ENCODE data around the gene EIF2D. TPM values are rescaled to one million over a fixed set of nuclear protein-coding genes. Genes with fewer than 3 reads are reported as not detected.
A peak's percentile ranks its signal among the peaks of the same experiment; 100 is the strongest.

The EIF2D gene
- total and polyA plus RNA-seq, 2 of the 13 experiments (the other 11 are each of a cell fraction or from before 2014, with no cell fraction given) = 45.1 to 64.9 TPM

- TF ChIP-seq ZBTB46 (CRISPR knock-in tag; IDR thresholded peaks at IDR 0.05; ENCODE audit: borderline replicate concordance) (no peak), ZNF720 (CRISPR knock-in tag; IDR thresholded peaks at IDR 0.05) (no peak), SAFB2 (CRISPR knock-in tag; IDR thresholded peaks at IDR 0.05; ENCODE audit: borderline replicate concordance, low read depth) (no peak), ZBTB1 (CRISPR knock-in tag; IDR thresholded peaks at IDR 0.05; ENCODE audit: borderline replicate concordance) (no peak), ZBTB2 (CRISPR knock-in tag; IDR thresholded peaks at IDR 0.05; ENCODE audit: low read depth) (no peak), ZNF362 (CRISPR knock-in tag; IDR thresholded peaks at IDR 0.05; ENCODE audit: borderline replicate concordance) (no peak), ZBTB42 (CRISPR knock-in tag; IDR thresholded peaks at IDR 0.05) (no peak), HHEX (CRISPR knock-in tag; IDR thresholded peaks at IDR 0.05) (peak; percentile 98), RORA (CRISPR knock-in tag; IDR thresholded peaks at IDR 0.05) (no peak), AHR (CRISPR knock-in tag; IDR thresholded peaks at IDR 0.05) (no peak), ZNF740 (CRISPR knock-in tag; IDR thresholded peaks at IDR 0.05) (no peak), ZNF749 (CRISPR knock-in tag; IDR thresholded peaks at IDR 0.05; ENCODE audit: borderline replicate concordance) (no peak), KIAA2018 (CRISPR knock-in tag; IDR thresholded peaks at IDR 0.05; ENCODE audit: borderline replicate concordance) (no peak), KLF11 (CRISPR knock-in tag; IDR thresholded peaks at IDR 0.05) (no peak)
Measured at GRCh38 chr1:206556047-206556749, 56.1 kb downstream of the EIF2D start (continued).
